Measurements from ENCODE around the gene NSG2.

GRCh38 chr5:174064171-174064570 is 18.7 kb downstream of the NSG2 start:
- TF ChIP-seq, protein P1, sequence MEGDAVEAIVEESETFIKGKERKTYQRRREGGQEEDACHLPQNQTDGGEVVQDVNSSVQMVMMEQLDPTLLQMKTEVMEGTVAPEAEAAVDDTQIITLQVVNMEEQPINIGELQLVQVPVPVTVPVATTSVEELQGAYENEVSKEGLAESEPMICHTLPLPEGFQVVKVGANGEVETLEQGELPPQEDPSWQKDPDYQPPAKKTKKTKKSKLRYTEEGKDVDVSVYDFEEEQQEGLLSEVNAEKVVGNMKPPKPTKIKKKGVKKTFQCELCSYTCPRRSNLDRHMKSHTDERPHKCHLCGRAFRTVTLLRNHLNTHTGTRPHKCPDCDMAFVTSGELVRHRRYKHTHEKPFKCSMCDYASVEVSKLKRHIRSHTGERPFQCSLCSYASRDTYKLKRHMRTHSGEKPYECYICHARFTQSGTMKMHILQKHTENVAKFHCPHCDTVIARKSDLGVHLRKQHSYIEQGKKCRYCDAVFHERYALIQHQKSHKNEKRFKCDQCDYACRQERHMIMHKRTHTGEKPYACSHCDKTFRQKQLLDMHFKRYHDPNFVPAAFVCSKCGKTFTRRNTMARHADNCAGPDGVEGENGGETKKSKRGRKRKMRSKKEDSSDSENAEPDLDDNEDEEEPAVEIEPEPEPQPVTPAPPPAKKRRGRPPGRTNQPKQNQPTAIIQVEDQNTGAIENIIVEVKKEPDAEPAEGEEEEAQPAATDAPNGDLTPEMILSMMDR (IDR thresholded peaks at IDR 0.05; ENCODE audit: low read depth, low read length), result no peak
- TF ChIP-seq POLR2A (IDR thresholded peaks at IDR 0.05; ENCODE audit: extremely low read depth, insufficient read length), result no peak
- TF ChIP-seq MAX (IDR thresholded peaks at IDR 0.05; ENCODE audit: low read depth, low read length), result no peak
